Measurements from ENCODE around the gene GLYATL2. TPM values are rescaled to one million over a fixed set of nuclear protein-coding genes. Genes with fewer than 3 reads are reported as not detected.

The GLYATL2 gene
- total and polyA plus RNA-seq, 10 donors, result 0.09 TPM; not detected in 9

- intact Hi-C loops (cut with DNase I; ENCODE audit: low total_unique reads), result no loop called here
These were observed 13.7 kb downstream of the GLYATL2 start for GRCh38 chr11:58830673-58831301.

GRCh38 chr11:58829786-58830185 is 14.7 kb downstream of the GLYATL2 start:
- no peak for TF ChIP-seq CTCF (IDR thresholded peaks at IDR 0.05 in 8 of 11, conservative IDR thresholded peaks at IDR 0.05 in 3 of 11)
- TF ChIP-seq POLR2A (IDR thresholded peaks at IDR 0.05), result no peak
- TF ChIP-seq POLR2AphosphoS5 (IDR thresholded peaks at IDR 0.05), result no peak
- no peak for DNase-seq
- peaks cover 0 to 42% (median 15%) of the 10 kb centered on the region in 8 donors for H3K9me3 ChIP-seq
- H3K27me3 ChIP-seq (replicated peaks in 1 of 7), result peaks cover 0 to 9% (median 0%) of the 10 kb centered on the region in 7 donors
- H3K36me3 ChIP-seq, result no peaks in the 10 kb centered on the region
- H3K27ac ChIP-seq, result no peak overlapping the region
- no peaks in the 10 kb centered on the region for H3K4me1 ChIP-seq
- no peak overlapping the region for H3K4me3 ChIP-seq
- intact Hi-C loops (cut with DNase I; ENCODE audit: low total_unique reads), result no loop called here

More at GRCh38 chr11:58830673-58831301, 13.7 kb downstream of the GLYATL2 start:
- Histone ChIP-seq H3K27me3 (replicated peaks in 1 of 7) (peaks cover 0 to 9% (median 0%) of the 10 kb centered on the region in 7 donors), H3K27ac (no peak overlapping the region), H3K4me3 (no peak overlapping the region), H3K4me1 (no peaks in the 10 kb centered on the region), H3K36me3 (no peaks in the 10 kb centered on the region), H3K9me3 (peaks cover 0 to 32% (median 13%) of the 10 kb centered on the region in 8 donors)
- whole genome bisulfite sequencing, 5 donors, result 36 to 75% (median 57%) methylated on average over 16 to 31 of the region's 31 CpGs
- DNase-seq, result no peak
- TF ChIP-seq CTCF (IDR thresholded peaks at IDR 0.05 in 8 of 11, conservative IDR thresholded peaks at IDR 0.05 in 3 of 11) (no peak), POLR2A (IDR thresholded peaks at IDR 0.05) (no peak), POLR2AphosphoS5 (IDR thresholded peaks at IDR 0.05) (no peak)

GRCh38 chr11:58813693-58814092 is 30.8 kb downstream of the GLYATL2 start:
- TF ChIP-seq POLR2AphosphoS5 (IDR thresholded peaks at IDR 0.05), result no peak
- no peak for TF ChIP-seq POLR2A (IDR thresholded peaks at IDR 0.05)
- no peak for TF ChIP-seq CTCF (IDR thresholded peaks at IDR 0.05 in 8 of 11, conservative IDR thresholded peaks at IDR 0.05 in 3 of 11)
- 54 to 85% (median 77%) methylated on average over 1 of the region's 1 CpG for WGBS, 5 donors
- DNase-seq, result no peak
- Histone ChIP-seq H3K4me3 (no peak overlapping the region), H3K9me3 (peaks cover 4 to 53% (median 43%) of the 10 kb centered on the region in 8 donors), H3K4me1 (no peaks in the 10 kb centered on the region), H3K36me3 (no peaks in the 10 kb centered on the region), H3K27me3 (replicated peaks in 1 of 7) (peaks cover 0 to 10% (median 0%) of the 10 kb centered on the region in 7 donors), H3K27ac (no peak overlapping the region)
- intact Hi-C loops (cut with DNase I; ENCODE audit: low total_unique reads), result no loop called here

GRCh38 chr11:58811499-58811898 is 33.0 kb downstream of the GLYATL2 start:
- intact Hi-C loops (cut with DNase I; ENCODE audit: low total_unique reads), result no loop called here
- peaks cover 0 to 9% (median 0%) of the 10 kb centered on the region in 7 donors for H3K27me3 ChIP-seq (replicated peaks in 1 of 7)
- TF ChIP-seq POLR2AphosphoS5 (IDR thresholded peaks at IDR 0.05), result no peak
- no peak for TF ChIP-seq POLR2A (IDR thresholded peaks at IDR 0.05)
- no peak overlapping the region for H3K27ac ChIP-seq
- H3K4me1 ChIP-seq, result no peaks in the 10 kb centered on the region
- 82 to 93% (median 86%) methylated on average over 3 of the region's 3 CpGs for WGBS, 5 donors
- no peaks in the 10 kb centered on the region for H3K36me3 ChIP-seq
- no peak overlapping the region for H3K4me3 ChIP-seq
- H3K9me3 ChIP-seq, result peaks cover 4 to 44% (median 37%) of the 10 kb centered on the region in 8 donors
- DNase-seq, result no peak

All from spleen (tissue), 11 donors.